A549 (cell line): ENCODE data around the gene ZNF445.
"Not testable (repeated sequence)": the region's sequence is repeated elsewhere in the genome, so short reads cannot be mapped to it uniquely, and the experiment has no call there.

Experiments
- BHLHE40 ChIP-seq: IDR thresholded peaks from 2 replicates; pipeline ENCODE4 v1.6.1; 2012; ENCODE audit warnings: low read depth, low read length, inconsistent platforms
- ESRRA ChIP-seq: fragments of 150-350 bp; IDR thresholded peaks from 2 replicates; pipeline ENCODE4 v1.6.1; 2014; ENCODE audit warnings: mild to moderate bottlenecking, low read length, borderline replicate concordance
- FOSL2 ChIP-seq, 2 experiments: fragments of 450-650 bp in 1 of 2; fragments of >200 bp in 1 of 2; sonication (Bioruptor Twin) in 1 of 2; formaldehyde crosslinking; IDR thresholded peaks; 2 replicates each; pipeline versions ENCODE4 v1.5.0 to v1.6.1; 2016 to 2020; ENCODE audit warnings: mild to moderate bottlenecking in 1 of 2, moderate library complexity in 1 of 2
- HMGXB4 ChIP-seq: fragments of 250-450 bp; sonication (Bioruptor Pico); IDR thresholded peaks from 2 replicates; pipeline ENCODE4 v1.5.0; 2021; ENCODE audit warnings: mild to moderate bottlenecking, moderate library complexity, borderline replicate concordance
- KDM5A ChIP-seq: fragments of 200-600 bp; sonication (generic); IDR thresholded peaks from 2 replicates; pipeline ENCODE4 v1.6.1; 2016; ENCODE audit warnings: antibody characterized with exemption, mild to moderate bottlenecking
- MAX ChIP-seq: IDR thresholded peaks from 2 replicates; pipeline ENCODE4 v1.6.1; 2012
- NFE2L2 ChIP-seq: fragments of 150-350 bp; conservative IDR thresholded peaks from 2 replicates; pipeline ENCODE4 v1.6.1; 2014; ENCODE audit warnings: low read length
- POLR2A ChIP-seq: IDR thresholded peaks from 2 replicates; pipeline ENCODE4 v1.6.1; 2012; ENCODE audit warnings: mild to moderate bottlenecking, low read length
- RAD21 ChIP-seq, 2 experiments: fragments of >200 bp in 1 of 2; sonication (Bioruptor Twin) in 1 of 2; formaldehyde crosslinking in 1 of 2; IDR thresholded peaks in 1 of 2; conservative IDR thresholded peaks in 1 of 2; 2 replicates in 1 of 2; 3 replicates in 1 of 2; pipeline ENCODE4 v1.6.1; 2012 to 2018; ENCODE audit warnings: inconsistent platforms in 1 of 2
- RCOR1 ChIP-seq: fragments of 150-350 bp; IDR thresholded peaks from 2 replicates; pipeline ENCODE4 v1.6.1; 2014; ENCODE audit warnings: antibody characterized with exemption, low read length, low read depth
- RFX5 ChIP-seq: fragments of 450-650 bp; IDR thresholded peaks from 2 replicates; pipeline ENCODE4 v1.7.1; 2014; ENCODE audit warnings: antibody characterized with exemption, mild to moderate bottlenecking, moderate library complexity
- USF2 ChIP-seq: fragments of 450-650 bp; IDR thresholded peaks from 2 replicates; pipeline ENCODE4 v1.6.1; 2014; ENCODE audit warnings: antibody characterized with exemption
- TF ChIP-seq, protein P1 (sequence below): fragments of >200 bp; sonication (Bioruptor Twin); formaldehyde crosslinking; IDR thresholded peaks from 3 replicates; pipeline ENCODE4 v1.5.1; 2016
- TF ChIP-seq, protein P2 (sequence below): fragments of 150-350 bp; IDR thresholded peaks from 2 replicates; pipeline ENCODE4 v1.6.1; 2014; ENCODE audit warnings: low read depth, mild to moderate bottlenecking, low read length

DNA sequence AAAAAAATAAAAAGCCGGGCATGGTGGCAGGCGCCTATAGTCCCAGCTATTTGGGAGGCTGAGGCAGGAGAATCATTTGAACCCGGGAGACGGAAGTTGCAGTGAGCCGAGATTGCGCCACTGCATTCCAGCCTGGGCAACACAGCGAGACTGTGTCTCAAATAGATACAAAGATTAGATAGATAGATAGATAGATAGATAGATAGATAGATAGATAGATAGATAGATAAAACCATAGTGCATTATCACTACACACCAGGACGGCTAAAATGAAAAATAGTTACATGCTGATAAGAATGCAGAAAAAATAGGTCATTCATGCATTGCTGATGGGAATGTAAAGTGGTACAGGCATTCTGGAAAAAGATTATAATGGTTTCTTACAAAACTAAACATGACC lies 79.2 kb downstream of the ZNF445 start:
- TF ChIP-seq, protein P1, sequence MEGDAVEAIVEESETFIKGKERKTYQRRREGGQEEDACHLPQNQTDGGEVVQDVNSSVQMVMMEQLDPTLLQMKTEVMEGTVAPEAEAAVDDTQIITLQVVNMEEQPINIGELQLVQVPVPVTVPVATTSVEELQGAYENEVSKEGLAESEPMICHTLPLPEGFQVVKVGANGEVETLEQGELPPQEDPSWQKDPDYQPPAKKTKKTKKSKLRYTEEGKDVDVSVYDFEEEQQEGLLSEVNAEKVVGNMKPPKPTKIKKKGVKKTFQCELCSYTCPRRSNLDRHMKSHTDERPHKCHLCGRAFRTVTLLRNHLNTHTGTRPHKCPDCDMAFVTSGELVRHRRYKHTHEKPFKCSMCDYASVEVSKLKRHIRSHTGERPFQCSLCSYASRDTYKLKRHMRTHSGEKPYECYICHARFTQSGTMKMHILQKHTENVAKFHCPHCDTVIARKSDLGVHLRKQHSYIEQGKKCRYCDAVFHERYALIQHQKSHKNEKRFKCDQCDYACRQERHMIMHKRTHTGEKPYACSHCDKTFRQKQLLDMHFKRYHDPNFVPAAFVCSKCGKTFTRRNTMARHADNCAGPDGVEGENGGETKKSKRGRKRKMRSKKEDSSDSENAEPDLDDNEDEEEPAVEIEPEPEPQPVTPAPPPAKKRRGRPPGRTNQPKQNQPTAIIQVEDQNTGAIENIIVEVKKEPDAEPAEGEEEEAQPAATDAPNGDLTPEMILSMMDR: not testable (repeated sequence)
- not testable (repeated sequence) for TF ChIP-seq BHLHE40; USF2; KDM5A; ESRRA; POLR2A; HMGXB4 (CRISPR knock-in tag); RAD21 (conservative IDR thresholded peaks at IDR 0.05 in 1 of 2, IDR thresholded peaks at IDR 0.05 in 1 of 2); MAX; NFE2L2; RFX5; FOSL2 (IDR thresholded peaks at IDR 0.05); FOSL2 (CRISPR knock-in tag; IDR thresholded peaks at IDR 0.05); RCOR1
- TF ChIP-seq, protein P2, sequence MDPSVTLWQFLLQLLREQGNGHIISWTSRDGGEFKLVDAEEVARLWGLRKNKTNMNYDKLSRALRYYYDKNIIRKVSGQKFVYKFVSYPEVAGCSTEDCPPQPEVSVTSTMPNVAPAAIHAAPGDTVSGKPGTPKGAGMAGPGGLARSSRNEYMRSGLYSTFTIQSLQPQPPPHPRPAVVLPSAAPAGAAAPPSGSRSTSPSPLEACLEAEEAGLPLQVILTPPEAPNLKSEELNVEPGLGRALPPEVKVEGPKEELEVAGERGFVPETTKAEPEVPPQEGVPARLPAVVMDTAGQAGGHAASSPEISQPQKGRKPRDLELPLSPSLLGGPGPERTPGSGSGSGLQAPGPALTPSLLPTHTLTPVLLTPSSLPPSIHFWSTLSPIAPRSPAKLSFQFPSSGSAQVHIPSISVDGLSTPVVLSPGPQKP: not testable (repeated sequence)
